Putamen (tissue), 1 donor: ENCODE data around the gene CEP83.
A peak's percentile ranks its signal among the peaks of the same experiment; 100 is the strongest.

Experiments used
- DNase-seq: peaks from one replicate; pipeline ENCODE4 v3.0.0-alpha.2; 2016; ENCODE audit warnings: low spot score

Gene CEP83

DNA sequence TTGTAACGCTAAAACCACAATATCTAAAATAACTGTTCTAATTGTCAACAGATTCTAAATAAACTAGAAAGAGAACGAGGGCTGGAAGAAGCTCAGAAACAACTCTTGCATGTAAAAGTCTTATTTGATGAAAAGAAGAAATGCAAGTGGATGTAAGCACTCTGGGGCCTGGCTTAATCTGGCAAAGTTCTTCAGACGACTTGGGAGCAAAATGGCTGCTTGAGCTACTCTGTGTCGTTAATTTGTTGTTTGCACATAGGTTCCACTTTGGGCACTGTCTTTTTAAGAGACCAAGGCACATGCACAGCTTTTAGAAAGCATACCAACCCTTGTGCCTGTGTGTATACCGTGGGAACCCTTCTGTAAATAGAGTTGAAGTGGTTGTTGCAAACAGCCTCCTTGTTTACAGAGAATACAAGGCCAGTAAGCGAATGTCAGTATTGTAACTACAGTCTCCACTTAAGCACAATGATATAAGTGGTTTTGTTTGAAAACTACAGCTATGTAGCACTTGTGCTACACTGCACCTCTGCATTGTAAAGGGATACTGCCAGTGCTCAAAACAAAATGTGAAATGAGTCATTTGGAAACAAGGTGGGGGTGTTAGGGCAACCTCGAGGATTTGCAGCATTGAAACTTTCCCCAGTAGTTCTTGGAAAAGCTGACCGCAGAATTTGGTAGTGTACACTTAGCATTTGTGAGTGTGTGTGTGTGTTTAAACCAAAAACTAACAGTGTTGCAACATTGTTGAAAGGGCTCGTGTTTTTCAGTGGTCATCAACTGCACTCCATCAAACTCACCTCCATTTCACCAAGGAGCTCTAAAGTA lies 154.3 kb downstream of the CEP83 start:
- DNase-seq: no peak

GRCh38 chr12:94304566-94305061 lies 155.1 kb downstream of the CEP83 start:
- DNase-seq: no peak

- no peak for DNase-seq
Observed at GRCh38 chr12:94304012-94304411, 155.7 kb downstream of the CEP83 start.

DNA sequence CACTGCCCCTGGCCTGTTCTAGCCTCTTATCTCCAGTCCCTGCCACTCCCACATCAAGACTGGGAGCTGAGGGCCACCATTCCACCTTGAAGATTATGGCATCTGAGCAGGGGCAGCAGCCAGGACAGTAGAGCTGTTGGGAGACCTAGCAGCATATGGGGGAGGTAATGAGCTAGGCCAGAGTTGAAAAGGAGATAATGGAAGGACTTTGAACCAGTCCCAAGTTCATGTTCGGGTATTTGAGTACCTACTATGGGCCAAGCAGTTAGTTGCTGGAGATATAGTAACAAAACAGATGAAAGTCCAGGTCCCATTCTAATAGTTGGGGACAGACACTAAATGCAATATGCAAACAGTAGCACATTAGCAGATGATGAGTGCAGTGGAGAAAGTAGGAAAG lies 159.8 kb downstream of the CEP83 start:
- DNase-seq: no peak

- no peak for DNase-seq
Observed at GRCh38 chr12:94297876-94298505, 161.7 kb downstream of the CEP83 start.

GRCh38 chr12:94297096-94297699 lies 162.5 kb downstream of the CEP83 start:
- DNase-seq: no peak

GRCh38 chr12:94290353-94290752 lies 169.3 kb downstream of the CEP83 start:
- DNase-seq: no peak

GRCh38 chr12:94289461-94290312 lies 170.0 kb downstream of the CEP83 start:
- peak; percentile 14 for DNase-seq

DNA sequence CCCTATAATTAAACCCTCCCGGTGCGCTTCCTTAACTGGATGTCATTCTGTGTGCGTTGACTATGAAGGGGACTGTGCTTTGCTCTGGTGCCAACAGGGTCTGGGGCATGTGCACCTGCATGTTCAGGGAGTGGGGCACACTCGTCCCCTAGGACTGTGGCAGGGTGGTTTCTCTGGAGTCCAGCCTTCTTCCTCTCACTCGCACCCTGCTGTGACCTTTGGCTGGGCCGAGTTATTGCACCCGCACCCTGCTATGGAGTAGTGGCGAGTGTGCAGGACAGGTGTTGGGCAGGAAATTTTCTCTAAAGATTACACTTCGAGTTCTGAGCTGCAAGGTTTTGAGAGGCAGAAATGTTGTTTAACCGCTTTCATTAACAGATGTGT lies 172.4 kb downstream of the CEP83 start:
- DNase-seq: no peak

DNA sequence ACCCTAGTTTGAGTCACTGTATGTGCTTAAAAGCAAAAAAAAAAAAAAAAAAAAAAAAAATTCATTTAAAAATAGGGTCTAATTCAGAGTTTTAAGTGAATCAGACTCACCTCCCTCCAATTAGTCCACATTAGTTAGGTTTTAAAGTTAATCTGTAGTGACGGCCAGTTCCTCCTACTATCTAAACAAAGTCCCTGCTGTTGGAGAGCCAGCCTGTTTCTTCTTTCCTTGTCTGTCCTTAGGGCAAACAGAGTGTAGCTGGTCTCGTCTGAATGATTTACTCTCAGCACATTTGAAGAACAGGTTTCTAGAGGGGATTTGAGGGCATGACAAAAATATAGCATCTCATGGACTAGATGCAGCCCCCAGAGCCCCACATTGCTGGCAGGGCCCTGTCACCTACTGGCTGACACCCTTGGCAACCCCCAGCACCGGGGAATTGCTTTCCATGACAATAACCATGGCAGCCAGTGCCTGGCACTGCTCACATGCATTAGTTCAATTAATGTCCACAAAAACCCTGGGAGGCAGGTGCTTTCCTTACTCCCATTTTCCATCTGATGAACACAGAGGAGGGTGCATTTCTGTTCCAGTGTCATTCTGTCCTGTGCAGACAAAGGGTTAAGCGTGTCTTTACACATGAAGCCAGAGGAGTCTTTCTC lies 173.0 kb downstream of the CEP83 start:
- no peak for DNase-seq

GRCh38 chr12:94285943-94286582 lies 173.6 kb downstream of the CEP83 start:
- no peak for DNase-seq

GRCh38 chr12:94284859-94285258 lies 174.8 kb downstream of the CEP83 start:
- DNase-seq: no peak

DNA sequence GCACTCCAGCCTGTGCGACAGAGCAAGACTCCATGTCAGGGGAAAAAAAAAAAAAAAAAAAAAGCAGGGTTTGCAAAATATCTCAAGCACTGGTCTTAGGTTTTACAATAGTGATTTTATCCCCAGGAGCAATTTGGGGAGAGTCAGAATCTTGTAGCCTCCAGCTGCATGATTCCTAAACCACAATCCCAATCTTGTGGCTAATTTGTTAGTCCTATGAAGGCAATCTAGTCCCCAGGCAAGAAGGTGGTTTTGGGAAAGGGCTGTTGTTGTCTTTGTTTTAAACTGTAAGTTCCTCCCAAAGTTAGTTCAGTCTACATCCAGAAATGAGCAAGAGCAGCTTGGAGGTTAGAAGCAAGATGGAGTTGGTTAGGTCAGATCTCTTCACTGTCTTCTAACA lies 175.6 kb downstream of the CEP83 start:
- DNase-seq: no peak

- DNase-seq: no peak
Observed at GRCh38 chr12:94282675-94283074, 177.0 kb downstream of the CEP83 start.

GRCh38 chr12:94280063-94280462 lies 179.6 kb downstream of the CEP83 start:
- no peak for DNase-seq

- peak; percentile 37 for DNase-seq
Observed at GRCh38 chr12:94277426-94278000, 182.2 kb downstream of the CEP83 start.

- no peak for DNase-seq
Observed at GRCh38 chr12:94276725-94277124, 182.9 kb downstream of the CEP83 start.

DNA sequence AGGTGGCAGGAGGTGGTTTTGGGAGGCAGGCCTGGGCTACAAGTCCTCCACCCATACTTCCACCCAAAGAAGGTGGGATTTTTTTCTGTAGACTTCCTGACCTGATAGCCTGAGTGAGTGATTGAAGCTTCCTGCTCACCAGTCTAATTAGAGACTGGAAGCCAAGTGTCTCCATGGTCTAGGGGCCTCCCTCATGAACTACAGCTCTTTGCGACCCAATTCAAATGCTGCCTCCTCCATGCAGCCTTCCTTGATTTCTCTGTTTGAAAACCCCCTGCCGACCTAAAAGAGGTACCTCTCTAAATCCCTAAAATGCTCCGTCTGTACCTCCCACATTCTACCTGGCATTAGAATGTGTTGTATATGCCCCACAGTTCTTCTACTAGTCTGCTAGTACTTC lies 186.4 kb downstream of the CEP83 start:
- no peak for DNase-seq

- DNase-seq: no peak
Observed at GRCh38 chr12:94272280-94272679, 187.4 kb downstream of the CEP83 start.

- DNase-seq: no peak
Observed at GRCh38 chr12:94271351-94271750, 188.3 kb downstream of the CEP83 start.
